GM19467 (cell line): Measurements from ENCODE around the gene GRIK1.

ENCODE experiments used
- ATAC-seq: cut with Tn5 transposase; IDR thresholded peaks from one replicate; pipeline ENCODE4 v1.9.1; 2021; ENCODE audit warnings: mild to moderate bottlenecking, moderate library complexity; ENCODE audit not compliant: unreplicated experiment

Gene GRIK1

GRCh38 chr21:29678626-29679025 is 261.2 kb downstream of the GRIK1 start:
- no peak for ATAC-seq

- no peak for ATAC-seq
Measured at GRCh38 chr21:29677326-29677725, 262.5 kb downstream of the GRIK1 start.

DNA sequence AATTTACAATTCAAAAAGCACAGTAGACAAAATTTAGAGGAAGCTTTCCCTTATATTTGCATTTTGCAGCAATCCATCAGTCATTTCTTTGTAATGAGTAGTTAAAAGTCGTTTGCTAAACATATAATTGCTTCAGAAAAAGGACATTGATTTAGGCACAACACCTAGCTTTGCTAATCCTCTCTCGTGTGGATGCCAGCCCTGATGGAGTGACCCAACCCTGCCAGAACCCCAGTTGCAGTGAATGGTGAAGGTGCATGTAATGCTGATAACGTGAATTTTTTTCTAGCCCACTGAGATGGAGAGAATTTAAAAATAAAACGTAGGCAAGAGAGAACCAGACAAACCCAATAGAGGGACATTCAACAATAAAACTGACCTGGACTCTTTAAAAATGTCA is 263.4 kb downstream of the GRIK1 start:
- no peak for ATAC-seq

- ATAC-seq, result no peak
Measured at GRCh38 chr21:29675451-29675850, 264.3 kb downstream of the GRIK1 start.

DNA sequence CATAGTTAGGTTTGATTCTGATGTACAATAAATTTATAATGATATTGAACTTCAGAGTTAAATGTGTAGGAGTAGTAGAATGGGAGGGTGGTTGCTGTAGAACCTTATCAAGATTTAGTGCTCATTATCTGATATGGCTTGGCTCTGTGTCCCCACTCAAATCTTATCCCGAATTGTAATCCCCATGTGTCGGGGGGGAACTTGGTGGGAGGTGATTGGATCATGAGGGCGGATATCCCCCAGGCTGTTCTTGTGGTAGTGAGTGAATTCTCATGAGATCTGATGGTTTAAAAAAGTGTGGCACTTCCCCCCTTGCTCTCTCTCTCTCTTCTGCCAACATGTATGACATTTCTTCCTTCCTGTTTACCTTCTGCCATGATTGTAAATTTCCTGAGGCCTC is 265.5 kb downstream of the GRIK1 start:
- ATAC-seq, result no peak

- no peak for ATAC-seq
Measured at GRCh38 chr21:29673096-29673610, 266.6 kb downstream of the GRIK1 start.

DNA sequence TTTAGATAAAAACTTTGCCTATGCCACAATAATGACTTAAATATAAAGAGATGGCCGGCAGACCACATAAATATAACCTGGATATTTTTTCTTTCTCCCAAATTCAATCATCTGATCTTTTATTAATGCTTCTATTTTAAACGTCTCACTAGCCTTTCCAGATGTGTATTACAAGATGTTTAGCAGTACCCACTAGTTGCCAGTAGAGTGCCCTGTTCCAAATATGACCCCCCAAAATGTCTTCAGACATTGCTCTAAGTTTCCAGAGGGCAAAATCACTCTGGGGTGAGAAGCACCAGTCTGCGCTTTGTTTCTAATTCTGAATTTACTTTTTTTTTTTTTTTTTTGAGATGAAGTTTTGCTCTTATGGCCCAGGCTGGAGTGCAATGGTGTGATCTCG is 268.1 kb downstream of the GRIK1 start:
- ATAC-seq, result no peak

- ATAC-seq, result no peak
Measured at GRCh38 chr21:29670228-29670627, 269.6 kb downstream of the GRIK1 start.

GRCh38 chr21:29669416-29669815 is 270.4 kb downstream of the GRIK1 start:
- ATAC-seq, result no peak

GRCh38 chr21:29667651-29668050 is 272.1 kb downstream of the GRIK1 start:
- no peak for ATAC-seq

GRCh38 chr21:29664615-29665014 is 275.2 kb downstream of the GRIK1 start:
- no peak for ATAC-seq

- no peak for ATAC-seq
Measured at GRCh38 chr21:29661672-29662442, 277.9 kb downstream of the GRIK1 start.

- no peak for ATAC-seq
Measured at GRCh38 chr21:29660047-29660720, 279.6 kb downstream of the GRIK1 start.

DNA sequence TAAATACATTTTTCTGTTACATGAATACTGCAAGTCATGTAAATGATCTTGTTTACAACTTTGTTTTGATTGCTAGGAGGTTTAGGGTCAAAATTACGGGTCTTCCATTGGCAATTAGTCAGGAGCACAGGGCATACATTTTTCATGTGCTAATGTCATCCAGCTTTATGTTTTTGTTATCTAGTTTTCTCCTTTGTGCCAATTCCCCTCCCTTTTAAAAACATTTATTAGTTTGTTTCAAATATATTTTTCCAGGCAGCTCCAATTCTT is 280.9 kb downstream of the GRIK1 start:
- no peak for ATAC-seq

- ATAC-seq, result no peak
Measured at GRCh38 chr21:29658177-29658933, 281.4 kb downstream of the GRIK1 start.

DNA sequence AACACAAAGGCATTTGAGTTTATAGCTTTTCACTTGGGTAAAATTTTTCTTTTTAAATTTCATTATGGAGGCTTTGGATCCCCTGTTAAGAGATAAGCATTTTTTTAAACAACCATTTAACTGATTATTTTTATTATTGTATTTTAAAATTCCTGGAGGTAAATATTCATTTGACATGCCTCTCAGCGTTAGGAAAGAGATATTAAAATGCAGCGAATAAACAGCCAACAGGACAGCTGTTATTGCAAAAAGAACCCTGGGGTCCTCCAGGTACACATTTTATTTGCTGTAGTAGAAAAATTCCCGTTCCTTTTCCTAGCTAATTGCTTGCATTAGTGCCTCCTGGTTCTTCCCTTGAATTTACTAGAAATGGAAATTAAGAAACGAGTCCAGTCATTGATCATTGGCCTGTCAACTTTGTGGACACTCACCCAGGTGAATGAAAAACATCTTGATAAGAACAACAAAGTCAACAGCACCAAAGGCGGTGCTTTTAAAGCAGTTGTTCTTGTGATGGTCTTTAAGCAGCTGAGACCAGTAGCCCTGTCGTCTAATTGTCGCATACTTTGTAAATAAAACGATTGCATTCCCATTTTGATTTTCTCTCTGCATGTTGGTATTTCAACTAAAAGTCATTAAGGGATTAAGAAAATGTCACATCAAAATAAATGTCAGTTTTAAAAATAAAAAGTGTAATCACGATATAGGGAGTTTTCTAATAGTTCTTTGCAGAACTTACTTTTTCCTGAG is 282.4 kb downstream of the GRIK1 start:
- no peak for ATAC-seq

DNA sequence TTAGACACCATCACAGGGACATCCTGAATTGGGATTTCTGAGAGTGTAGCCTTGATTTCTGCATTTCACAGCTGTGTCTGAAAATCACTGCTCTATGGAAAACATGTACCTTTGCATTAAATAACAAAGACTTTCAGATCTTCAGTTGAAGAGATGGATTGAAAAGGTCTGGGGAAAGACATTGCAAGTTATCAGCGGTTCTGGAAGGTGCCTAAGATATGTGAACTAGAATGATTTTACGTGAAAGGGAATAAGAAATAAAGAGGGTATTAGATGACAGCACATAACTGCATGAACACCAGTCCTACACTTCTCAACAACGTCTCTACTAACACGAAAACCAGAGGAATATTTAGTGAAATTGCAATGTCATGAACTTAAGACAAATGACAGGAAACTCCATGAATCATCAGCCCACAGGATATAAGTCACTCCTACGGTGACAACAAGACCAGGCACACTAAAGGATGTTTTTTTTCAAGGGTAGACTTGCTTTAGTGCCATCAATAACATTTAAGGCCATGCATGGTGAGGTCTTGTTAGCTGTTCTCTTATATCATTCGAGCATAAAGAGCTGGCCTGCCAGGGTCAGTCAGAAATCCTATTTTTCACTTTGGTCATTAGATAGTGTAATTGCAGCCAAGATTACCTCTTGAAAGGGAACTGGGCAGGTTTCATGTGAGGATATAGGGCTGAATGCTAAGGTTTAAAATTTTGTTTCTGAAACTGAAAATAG is 283.1 kb downstream of the GRIK1 start:
- ATAC-seq, result no peak

DNA sequence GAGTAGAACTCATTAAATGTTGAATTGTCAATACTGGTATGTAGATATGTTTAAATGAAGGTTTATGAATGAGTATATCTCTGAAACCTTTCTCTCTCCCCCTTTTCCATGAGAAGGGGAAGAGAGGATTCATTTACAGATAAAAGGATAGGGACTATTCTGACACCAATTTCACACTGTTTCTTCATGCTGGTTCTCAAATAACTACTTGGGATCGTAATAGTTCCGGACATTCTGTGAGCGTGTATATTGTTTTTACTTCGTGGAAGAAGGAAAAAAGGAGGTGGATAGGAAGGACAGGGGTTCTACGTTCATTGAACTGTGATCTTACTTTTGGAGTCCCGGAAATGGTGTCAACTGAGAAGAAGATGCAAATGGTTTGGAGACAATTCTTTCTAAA is 284.2 kb downstream of the GRIK1 start:
- no peak for ATAC-seq

DNA sequence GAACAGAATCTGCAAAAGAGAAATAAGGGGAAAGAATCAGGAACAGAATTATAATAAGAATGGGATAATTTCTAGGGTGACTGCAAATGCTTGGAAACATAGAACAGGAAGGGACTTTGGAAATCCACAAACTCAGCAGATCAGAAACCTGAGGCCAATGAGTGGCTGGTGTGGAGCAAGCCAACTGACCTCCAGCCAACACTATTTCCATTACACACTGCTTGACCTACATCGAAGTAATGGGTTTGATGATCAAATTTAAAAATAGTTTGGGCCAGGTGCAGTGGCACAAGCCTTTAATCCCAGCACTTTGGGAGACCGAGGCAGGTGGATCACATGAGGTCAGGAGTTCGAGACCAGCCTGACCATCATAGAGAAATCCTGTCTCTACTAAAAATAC is 284.9 kb downstream of the GRIK1 start:
- ATAC-seq, result no peak

- no peak for ATAC-seq
Measured at GRCh38 chr21:29654203-29654602, 285.6 kb downstream of the GRIK1 start.
